ENCODE data around the gene SARDH. TPM values are rescaled to one million over a fixed set of nuclear protein-coding genes. Genes with fewer than 3 reads are reported as not detected.

SARDH gene
- total and polyA plus RNA-seq, 2 of the 13 experiments (the other 11 are each of a cell fraction or from before 2014, with no cell fraction given): 11.6 to 34.9 TPM

DNA sequence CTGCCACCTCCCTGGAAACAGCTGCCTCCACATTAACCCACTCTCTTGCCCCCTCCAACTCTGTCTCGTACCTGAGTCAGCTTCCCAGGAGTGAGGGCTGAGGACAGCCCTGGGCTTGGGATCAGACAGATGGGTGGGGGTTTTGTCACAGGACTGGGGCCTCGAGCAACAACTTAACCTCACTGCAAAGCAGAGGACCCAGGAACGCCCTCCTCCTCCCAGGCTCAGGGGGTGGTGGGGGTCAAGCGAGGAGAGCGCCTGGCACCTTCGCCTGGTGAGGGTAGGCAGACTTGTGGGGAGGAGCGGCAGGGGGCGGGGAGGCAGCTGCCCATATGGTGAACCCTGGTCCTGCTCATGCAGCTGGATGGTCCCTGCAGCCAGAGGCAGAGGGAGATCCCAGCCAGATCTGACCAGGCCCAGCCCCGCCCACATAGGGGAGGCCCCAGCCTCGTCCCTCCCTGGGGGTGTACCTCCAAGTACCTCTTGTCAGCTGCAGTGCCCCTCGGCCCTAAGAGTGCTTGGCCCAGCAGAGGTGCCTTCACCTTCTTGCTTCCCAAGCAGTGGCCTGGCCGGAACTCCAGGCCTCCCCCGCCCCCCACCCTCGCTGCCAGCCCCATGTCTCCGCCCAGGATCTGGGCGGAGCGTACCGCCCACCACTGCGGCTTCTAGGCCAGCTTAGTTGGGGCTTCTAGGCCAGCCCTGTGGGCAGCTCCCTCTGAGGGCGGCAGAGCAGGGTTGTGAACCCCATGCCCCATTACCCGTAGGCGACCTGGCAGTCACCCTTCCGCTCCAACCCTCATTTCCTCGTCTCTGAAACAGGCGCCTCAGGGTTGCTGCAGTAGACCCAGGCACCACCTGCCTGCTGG is at the start of gene SARDH (continued):
- TF ChIP-seq, protein P1, sequence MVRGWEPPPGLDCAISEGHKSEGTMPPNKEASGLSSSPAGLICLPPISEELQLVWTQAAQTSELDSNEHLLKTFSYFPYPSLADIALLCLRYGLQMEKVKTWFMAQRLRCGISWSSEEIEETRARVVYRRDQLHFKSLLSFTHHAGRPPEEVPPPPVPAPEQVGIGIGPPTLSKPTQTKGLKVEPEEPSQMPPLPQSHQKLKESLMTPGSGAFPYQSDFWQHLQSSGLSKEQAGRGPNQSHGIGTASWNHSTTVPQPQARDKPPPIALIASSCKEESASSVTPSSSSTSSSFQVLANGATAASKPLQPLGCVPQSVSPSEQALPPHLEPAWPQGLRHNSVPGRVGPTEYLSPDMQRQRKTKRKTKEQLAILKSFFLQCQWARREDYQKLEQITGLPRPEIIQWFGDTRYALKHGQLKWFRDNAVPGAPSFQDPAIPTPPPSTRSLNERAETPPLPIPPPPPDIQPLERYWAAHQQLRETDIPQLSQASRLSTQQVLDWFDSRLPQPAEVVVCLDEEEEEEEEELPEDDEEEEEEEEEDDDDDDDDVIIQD (CRISPR knock-in tag; IDR thresholded peaks at IDR 0.05; ENCODE audit: low read depth): no peak
- TF ChIP-seq SATB2 (CRISPR knock-in tag; IDR thresholded peaks at IDR 0.05) (no peak), SMC3 (IDR thresholded peaks at IDR 0.05; ENCODE audit: low read length) (no peak), ARNT (IDR thresholded peaks at IDR 0.05) (no peak), ZNF296 (CRISPR knock-in tag; conservative IDR thresholded peaks at IDR 0.05) (no peak), ZFP90 (CRISPR knock-in tag; IDR thresholded peaks at IDR 0.05; ENCODE audit: borderline replicate concordance) (no peak; the same call in 1 of the 2 replicates), ZNF792 (CRISPR knock-in tag; IDR thresholded peaks at IDR 0.05) (peak; percentile 22; the same call in 1 of the 2 replicates), NR2F6 (IDR thresholded peaks at IDR 0.05) (no peak; the same call in 1 of the 2 replicates), NR2F6 (CRISPR knock-in tag; IDR thresholded peaks at IDR 0.05) (no peak), TOPORS (CRISPR knock-in tag; IDR thresholded peaks at IDR 0.05) (no peak), SOX13 (IDR thresholded peaks at IDR 0.05) (peak; percentile 28; the same call in 1 of the 2 replicates), SOX13 (CRISPR knock-in tag; conservative IDR thresholded peaks at IDR 0.05 in 1 of 2, IDR thresholded peaks at IDR 0.05 in 1 of 2) (no peak), RFXAP (CRISPR knock-in tag; IDR thresholded peaks at IDR 0.05; ENCODE audit: borderline replicate concordance) (peak; percentile 44; the same call in 1 of the 2 replicates), POLR2AphosphoS2 (IDR thresholded peaks at IDR 0.05; ENCODE audit: low read depth, low read length) (no peak), ZSCAN25 (CRISPR knock-in tag; IDR thresholded peaks at IDR 0.05) (0 out of 2 replicates have a peak, but pooled peaks have one; percentile 11), U2AF2 (IDR thresholded peaks at IDR 0.05; ENCODE audit: low read depth, low read length) (no peak), ELF3 (CRISPR knock-in tag; IDR thresholded peaks at IDR 0.05) (no peak; the same call in 1 of the 2 replicates)
- TF ChIP-seq, protein P2, sequence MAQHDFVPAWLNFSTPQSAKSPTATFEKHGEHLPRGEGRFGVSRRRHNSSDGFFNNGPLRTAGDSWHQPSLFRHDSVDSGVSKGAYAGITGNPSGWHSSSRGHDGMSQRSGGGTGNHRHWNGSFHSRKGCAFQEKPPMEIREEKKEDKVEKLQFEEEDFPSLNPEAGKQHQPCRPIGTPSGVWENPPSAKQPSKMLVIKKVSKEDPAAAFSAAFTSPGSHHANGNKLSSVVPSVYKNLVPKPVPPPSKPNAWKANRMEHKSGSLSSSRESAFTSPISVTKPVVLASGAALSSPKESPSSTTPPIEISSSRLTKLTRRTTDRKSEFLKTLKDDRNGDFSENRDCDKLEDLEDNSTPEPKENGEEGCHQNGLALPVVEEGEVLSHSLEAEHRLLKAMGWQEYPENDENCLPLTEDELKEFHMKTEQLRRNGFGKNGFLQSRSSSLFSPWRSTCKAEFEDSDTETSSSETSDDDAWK (CRISPR knock-in tag; IDR thresholded peaks at IDR 0.05): no peak
- TF ChIP-seq, protein P3, sequence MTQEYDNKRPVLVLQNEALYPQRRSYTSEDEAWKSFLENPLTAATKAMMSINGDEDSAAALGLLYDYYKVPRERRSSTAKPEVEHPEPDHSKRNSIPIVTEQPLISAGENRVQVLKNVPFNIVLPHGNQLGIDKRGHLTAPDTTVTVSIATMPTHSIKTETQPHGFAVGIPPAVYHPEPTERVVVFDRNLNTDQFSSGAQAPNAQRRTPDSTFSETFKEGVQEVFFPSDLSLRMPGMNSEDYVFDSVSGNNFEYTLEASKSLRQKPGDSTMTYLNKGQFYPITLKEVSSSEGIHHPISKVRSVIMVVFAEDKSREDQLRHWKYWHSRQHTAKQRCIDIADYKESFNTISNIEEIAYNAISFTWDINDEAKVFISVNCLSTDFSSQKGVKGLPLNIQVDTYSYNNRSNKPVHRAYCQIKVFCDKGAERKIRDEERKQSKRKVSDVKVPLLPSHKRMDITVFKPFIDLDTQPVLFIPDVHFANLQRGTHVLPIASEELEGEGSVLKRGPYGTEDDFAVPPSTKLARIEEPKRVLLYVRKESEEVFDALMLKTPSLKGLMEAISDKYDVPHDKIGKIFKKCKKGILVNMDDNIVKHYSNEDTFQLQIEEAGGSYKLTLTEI (CRISPR knock-in tag; conservative IDR thresholded peaks at IDR 0.05): no peak
- TF ChIP-seq, protein P4, sequence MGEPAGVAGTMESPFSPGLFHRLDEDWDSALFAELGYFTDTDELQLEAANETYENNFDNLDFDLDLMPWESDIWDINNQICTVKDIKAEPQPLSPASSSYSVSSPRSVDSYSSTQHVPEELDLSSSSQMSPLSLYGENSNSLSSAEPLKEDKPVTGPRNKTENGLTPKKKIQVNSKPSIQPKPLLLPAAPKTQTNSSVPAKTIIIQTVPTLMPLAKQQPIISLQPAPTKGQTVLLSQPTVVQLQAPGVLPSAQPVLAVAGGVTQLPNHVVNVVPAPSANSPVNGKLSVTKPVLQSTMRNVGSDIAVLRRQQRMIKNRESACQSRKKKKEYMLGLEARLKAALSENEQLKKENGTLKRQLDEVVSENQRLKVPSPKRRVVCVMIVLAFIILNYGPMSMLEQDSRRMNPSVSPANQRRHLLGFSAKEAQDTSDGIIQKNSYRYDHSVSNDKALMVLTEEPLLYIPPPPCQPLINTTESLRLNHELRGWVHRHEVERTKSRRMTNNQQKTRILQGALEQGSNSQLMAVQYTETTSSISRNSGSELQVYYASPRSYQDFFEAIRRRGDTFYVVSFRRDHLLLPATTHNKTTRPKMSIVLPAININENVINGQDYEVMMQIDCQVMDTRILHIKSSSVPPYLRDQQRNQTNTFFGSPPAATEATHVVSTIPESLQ (CRISPR knock-in tag; conservative IDR thresholded peaks at IDR 0.05): no peak
